Right atrium auricular region (tissue), 2 donors: Measurements from ENCODE around the gene SLC46A2. TPM values are rescaled to one million over a fixed set of nuclear protein-coding genes. Genes with fewer than 3 reads are reported as not detected.

ENCODE experiments used
- DNase-seq: peaks from one replicate; pipeline ENCODE4 v3.0.0-alpha.2; 2019; ENCODE audit warnings: low spot score
- H3K27ac ChIP-seq, 2 donors: fragments of 200-600 bp; sonication (generic); 1 replicate in 1 of 2; 2 replicates in 1 of 2; pipeline ENCODE4 v1.5.1; 2016 to 2019
- H3K27me3 ChIP-seq, 2 donors: fragments of 200-600 bp; sonication (generic); one replicate each; pipeline versions ENCODE4 v1.5.1 to v1.6.0; 2017 to 2019
- H3K36me3 ChIP-seq: fragments of 200-600 bp; sonication (generic); one replicate; pipeline ENCODE4 v1.5.1; 2016
- H3K4me1 ChIP-seq, 2 donors: fragments of 200-600 bp; sonication (generic); one replicate each; pipeline versions ENCODE4 v1.5.1 to v1.6.0; 2017 to 2019
- H3K4me3 ChIP-seq, 2 donors: fragments of 200-600 bp; sonication (generic); 1 replicate in 1 of 2; 2 replicates in 1 of 2; pipeline ENCODE4 v1.5.1; 2017 to 2019; ENCODE audit warnings: mild to moderate bottlenecking in 1 of 2, moderate library complexity in 1 of 2
- H3K9me3 ChIP-seq, 2 donors: fragments of 200-600 bp; sonication (generic); one replicate each; pipeline ENCODE4 v1.5.1; 2019
- total RNA-seq, 2 donors: library from RNA; depleted of rRNA; stranded (reverse); fragments of >200 nt; gene quantifications; one replicate each; pipeline ENCODE4 v1.1.0, GENCODE V29; 2016
- TF ChIP-seq, protein P1 (sequence below), 2 donors: fragments of 200-600 bp; sonication (generic); IDR thresholded peaks; one replicate each; pipeline ENCODE4 v1.5.1; 2019; ENCODE audit warnings: antibody characterized with exemption in 2 of 2

SLC46A2 gene
- total RNA-seq, 2 donors from 2014 or later, result 0.43 TPM; not detected in 1

DNA sequence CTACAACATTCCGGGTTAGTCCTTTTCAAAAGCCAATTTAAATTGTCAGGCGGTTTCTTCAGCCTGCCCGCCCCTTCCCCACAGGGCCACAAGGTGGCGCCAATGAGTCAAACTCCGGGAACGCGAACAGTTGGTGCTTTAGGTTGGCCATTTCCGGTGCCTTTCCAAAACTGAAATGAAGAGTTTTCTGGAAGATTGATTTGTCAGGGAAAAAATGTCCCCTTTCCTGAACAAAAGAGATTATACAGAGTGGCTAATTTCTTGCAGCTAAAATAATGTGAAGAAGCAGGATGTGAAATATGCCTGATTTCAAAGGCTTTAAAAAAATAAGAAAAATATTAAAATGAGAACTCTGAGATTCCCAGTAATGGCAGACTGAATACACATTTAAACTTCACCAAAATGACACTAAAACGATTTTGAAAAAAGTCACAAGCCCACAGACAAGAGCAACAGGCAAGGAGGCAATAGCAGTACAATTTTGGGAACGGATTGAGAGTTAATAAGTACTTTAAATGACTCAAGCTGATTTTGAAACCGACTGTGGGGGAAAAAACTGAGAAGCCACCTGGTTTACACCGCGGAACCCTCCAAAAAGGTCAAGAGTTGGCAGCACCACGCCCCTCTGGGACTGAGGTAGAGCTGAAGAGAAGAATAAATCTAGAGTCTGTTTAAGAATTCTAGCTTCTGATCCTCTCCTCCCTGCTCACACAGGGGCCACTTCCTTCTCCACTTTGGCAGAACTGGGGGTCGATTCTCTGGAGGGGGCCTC lies 45.7 kb downstream of the SLC46A2 start:
- DNase-seq, result peak; percentile 89
- Histone ChIP-seq H3K27ac (no peak overlapping the region), H3K27me3 (no peaks in the 10 kb centered on the region), H3K4me3 (no peak overlapping the region), H3K36me3 (no peaks in the 10 kb centered on the region), H3K9me3 (no peaks in the 10 kb centered on the region), H3K4me1 (no peaks in the 10 kb centered on the region)
- TF ChIP-seq, protein P1, sequence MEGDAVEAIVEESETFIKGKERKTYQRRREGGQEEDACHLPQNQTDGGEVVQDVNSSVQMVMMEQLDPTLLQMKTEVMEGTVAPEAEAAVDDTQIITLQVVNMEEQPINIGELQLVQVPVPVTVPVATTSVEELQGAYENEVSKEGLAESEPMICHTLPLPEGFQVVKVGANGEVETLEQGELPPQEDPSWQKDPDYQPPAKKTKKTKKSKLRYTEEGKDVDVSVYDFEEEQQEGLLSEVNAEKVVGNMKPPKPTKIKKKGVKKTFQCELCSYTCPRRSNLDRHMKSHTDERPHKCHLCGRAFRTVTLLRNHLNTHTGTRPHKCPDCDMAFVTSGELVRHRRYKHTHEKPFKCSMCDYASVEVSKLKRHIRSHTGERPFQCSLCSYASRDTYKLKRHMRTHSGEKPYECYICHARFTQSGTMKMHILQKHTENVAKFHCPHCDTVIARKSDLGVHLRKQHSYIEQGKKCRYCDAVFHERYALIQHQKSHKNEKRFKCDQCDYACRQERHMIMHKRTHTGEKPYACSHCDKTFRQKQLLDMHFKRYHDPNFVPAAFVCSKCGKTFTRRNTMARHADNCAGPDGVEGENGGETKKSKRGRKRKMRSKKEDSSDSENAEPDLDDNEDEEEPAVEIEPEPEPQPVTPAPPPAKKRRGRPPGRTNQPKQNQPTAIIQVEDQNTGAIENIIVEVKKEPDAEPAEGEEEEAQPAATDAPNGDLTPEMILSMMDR (IDR thresholded peaks at IDR 0.05), result peak; percentile 96 to 99

DNA sequence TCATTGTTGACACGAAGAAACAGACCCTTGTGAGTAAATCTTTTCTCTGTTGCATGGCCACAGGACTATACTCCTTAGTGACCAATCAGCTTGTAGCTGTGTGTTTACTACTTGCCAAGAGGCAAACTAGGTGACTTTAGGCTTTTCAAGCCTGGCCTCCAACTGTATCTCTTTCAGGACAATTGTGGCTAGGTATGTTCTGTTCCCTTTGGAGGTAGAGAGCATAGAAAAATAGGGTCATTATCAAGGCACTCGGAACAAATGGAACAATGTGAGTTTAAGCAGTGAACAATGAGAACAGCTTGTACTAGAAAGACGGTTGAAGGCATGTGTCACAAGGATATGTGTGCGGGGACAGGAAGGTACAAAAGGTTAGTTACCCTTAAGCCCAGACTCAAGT lies 48.1 kb downstream of the SLC46A2 start:
- Histone ChIP-seq H3K4me3 (no peak overlapping the region), H3K27me3 (no peaks in the 10 kb centered on the region), H3K27ac (no peak overlapping the region), H3K4me1 (no peaks in the 10 kb centered on the region), H3K36me3 (no peaks in the 10 kb centered on the region), H3K9me3 (no peaks in the 10 kb centered on the region)
- TF ChIP-seq, protein P1 (IDR thresholded peaks at IDR 0.05), result no peak
- DNase-seq, result no peak

DNA sequence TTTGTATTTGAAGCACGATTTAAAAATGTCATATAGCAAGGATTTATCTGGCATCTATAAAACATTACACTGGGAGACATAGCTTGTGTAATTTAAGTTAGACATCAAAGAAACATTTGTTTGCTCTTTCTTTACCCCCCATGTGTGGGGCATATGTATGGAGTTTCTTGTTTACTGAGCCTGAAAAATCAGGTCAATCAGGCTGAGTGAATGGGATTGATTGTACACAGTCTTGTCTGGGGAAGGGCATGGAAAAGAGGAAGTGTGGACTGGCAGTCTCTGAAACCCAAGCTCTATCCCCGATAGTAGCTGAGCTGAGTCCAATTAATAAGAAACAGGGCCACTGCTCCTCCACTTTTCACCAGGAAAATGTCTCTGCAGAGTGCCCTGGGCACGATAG lies 49.4 kb downstream of the SLC46A2 start:
- Histone ChIP-seq H3K9me3 (no peaks in the 10 kb centered on the region), H3K4me1 (no peaks in the 10 kb centered on the region), H3K36me3 (peaks cover 5% of the 10 kb centered on the region), H3K27me3 (no peaks in the 10 kb centered on the region), H3K27ac (no peak overlapping the region), H3K4me3 (no peak overlapping the region)
- TF ChIP-seq, protein P1 (IDR thresholded peaks at IDR 0.05), result no peak
- DNase-seq, result no peak

DNA sequence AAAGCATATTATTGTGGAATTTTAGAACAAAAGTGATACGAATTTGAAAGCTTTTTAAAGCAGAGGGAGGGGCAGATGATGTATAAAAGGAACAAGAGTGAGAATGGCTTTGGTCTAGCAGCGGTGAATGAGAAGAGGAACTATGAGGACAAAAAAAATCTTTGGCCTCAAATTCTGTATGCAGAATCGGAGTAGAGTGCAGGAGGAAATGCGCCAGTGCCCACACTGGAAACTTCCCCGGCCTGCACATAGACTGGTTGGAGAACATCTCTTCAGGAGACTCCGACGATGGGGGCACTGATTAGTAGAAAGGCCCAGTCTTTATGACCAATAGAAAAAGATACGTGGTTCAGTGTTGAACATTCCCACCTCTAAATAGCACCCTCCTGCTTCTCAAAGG lies 51.3 kb downstream of the SLC46A2 start:
- no peaks in the 10 kb centered on the region for H3K27me3 ChIP-seq
- no peak overlapping the region for H3K27ac ChIP-seq
- H3K36me3 ChIP-seq, result peaks cover 6% of the 10 kb centered on the region
- no peaks in the 10 kb centered on the region for H3K9me3 ChIP-seq
- DNase-seq, result peak; percentile 54
- no peak overlapping the region for H3K4me3 ChIP-seq
- TF ChIP-seq, protein P1 (IDR thresholded peaks at IDR 0.05), result no peak
- H3K4me1 ChIP-seq, result no peaks in the 10 kb centered on the region

DNA sequence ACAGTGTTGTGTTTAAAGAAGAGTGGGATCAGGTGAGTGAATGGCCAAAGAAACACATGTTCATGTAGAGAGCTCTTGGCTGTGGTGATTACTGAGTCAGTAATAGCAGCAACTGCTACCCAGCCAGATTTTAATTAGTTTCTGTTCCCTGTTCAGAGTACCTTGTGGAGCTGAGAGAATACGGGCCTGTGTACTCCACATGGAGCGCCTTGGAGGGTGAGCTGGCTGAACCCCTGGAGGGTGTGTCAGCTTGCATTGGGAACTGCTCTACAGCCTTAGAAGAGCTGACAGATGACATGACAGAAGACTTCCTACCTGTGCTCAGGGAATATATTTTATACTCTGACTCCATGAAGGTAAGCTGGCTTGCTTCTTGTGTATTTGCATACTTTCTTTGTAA lies 52.3 kb downstream of the SLC46A2 start:
- no peaks in the 10 kb centered on the region for H3K27me3 ChIP-seq
- no peaks in the 10 kb centered on the region for H3K9me3 ChIP-seq
- TF ChIP-seq, protein P1 (IDR thresholded peaks at IDR 0.05), result no peak
- H3K27ac ChIP-seq, result no peak overlapping the region
- no peak overlapping the region for H3K4me3 ChIP-seq
- H3K36me3 ChIP-seq, result peaks cover 6% of the 10 kb centered on the region
- peak; percentile 16 for DNase-seq
- H3K4me1 ChIP-seq, result no peaks in the 10 kb centered on the region

DNA sequence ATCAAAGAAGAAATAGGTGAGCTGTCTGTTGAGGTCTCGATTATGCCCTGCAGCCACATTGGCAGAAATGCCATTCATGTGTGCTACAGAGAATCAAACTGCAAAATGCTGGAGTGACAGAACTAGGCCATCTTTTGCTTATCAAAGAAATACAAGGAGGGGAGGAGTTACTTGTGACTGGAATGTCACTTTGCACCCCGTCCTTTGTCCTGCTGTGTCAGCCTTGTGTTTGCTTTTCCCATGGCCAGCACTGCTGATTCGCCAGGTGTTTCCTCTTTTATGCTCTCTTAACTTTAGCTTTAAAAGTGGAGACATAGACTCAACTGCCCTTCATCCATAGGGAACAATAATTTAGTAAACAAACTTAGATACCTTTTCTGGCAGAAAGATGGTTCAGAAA lies 54.3 kb downstream of the SLC46A2 start:
- Histone ChIP-seq H3K27ac (no peak overlapping the region), H3K27me3 (no peaks in the 10 kb centered on the region), H3K4me3 (no peak overlapping the region), H3K36me3 (peaks cover 6% of the 10 kb centered on the region), H3K4me1 (peaks cover 0 to 7% of the 10 kb centered on the region in 2 donors), H3K9me3 (no peaks in the 10 kb centered on the region)
- no peak for DNase-seq
- TF ChIP-seq, protein P1 (IDR thresholded peaks at IDR 0.05), result no peak
